Naive thymus-derived CD4-positive, alpha-beta T cell (primary cell): ENCODE results near the gene CLSTN2. TPM values are rescaled to one million over a fixed set of nuclear protein-coding genes. Genes with fewer than 3 reads are reported as not detected.

Source experiments
- ATAC-seq: fragments of 150-1000 bp; cut with Tn5 transposase; 2 replicates; pipeline ENCODE4 v1.10.0; 2021; ENCODE audit warnings: mild to moderate bottlenecking, moderate library complexity
- CTCF ChIA-PET: fragments of 350-600 bp; sonication (Branson Sonifier 250); formaldehyde crosslinking; loops from one replicate; lab custom pipeline; 2021; ENCODE audit warnings: antibody characterized with exemption; lab: Charles Lee
- POLR2A ChIA-PET: fragments of 350-600 bp; sonication (Branson Sonifier 250); formaldehyde crosslinking; loops from one replicate; lab custom pipeline; 2021; ENCODE audit warnings: antibody characterized with exemption, inconsistent platforms; lab: Charles Lee
- DNase-seq, 9 donors: peaks; one replicate each; pipeline versions ENCODE4 v3.0.0 to v3.0.0-alpha.2; 2020 to 2022; ENCODE audit warnings: mixed read lengths in 1 of 9
- H3K27ac ChIP-seq: one replicate; pipeline ENCODE4 v1.7.0; 2013; ENCODE audit warnings: mild to moderate bottlenecking, low read depth, low read length, moderate library complexity
- H3K27me3 ChIP-seq, 2 donors: one replicate each; pipeline ENCODE4 v1.7.0; 2013; ENCODE audit warnings: low read length in 2 of 2, mild to moderate bottlenecking in 2 of 2, moderate library complexity in 2 of 2; ENCODE audit not compliant: control insufficient read depth in 2 of 2, insufficient read depth in 2 of 2
- H3K36me3 ChIP-seq, 3 experiments: 1 replicate in 2 of 3; 2 replicates in 1 of 3; pipeline ENCODE4 v1.7.0; 2013; ENCODE audit warnings: low read length in 3 of 3, mild to moderate bottlenecking in 3 of 3, moderate library complexity in 1 of 3; ENCODE audit not compliant: insufficient read depth in 3 of 3, control insufficient read depth in 2 of 3
- H3K4me1 ChIP-seq, 2 donors: one replicate each; pipeline ENCODE4 v1.7.0; 2013; ENCODE audit warnings: low read length in 2 of 2, mild to moderate bottlenecking in 2 of 2, moderate library complexity in 1 of 2; ENCODE audit not compliant: control insufficient read depth in 2 of 2, insufficient read depth in 2 of 2
- H3K4me3 ChIP-seq: 2 replicates; pipeline ENCODE4 v1.7.0; 2013; ENCODE audit warnings: mild to moderate bottlenecking, low read length
- H3K9me3 ChIP-seq, 3 experiments: 1 replicate in 2 of 3; 2 replicates in 1 of 3; pipeline ENCODE4 v1.7.0; 2013; ENCODE audit warnings: low read length in 3 of 3; ENCODE audit not compliant: control insufficient read depth in 2 of 3
- H3K27ac Mint-ChIP-seq, 9 donors: one replicate each; pipeline ENCODE4 v1.8.0; 2020 to 2022; ENCODE audit warnings: mixed read lengths in 9 of 9, mild to moderate bottlenecking in 8 of 9, moderate library complexity in 5 of 9, inconsistent platforms in 2 of 9
- H3K27me3 Mint-ChIP-seq, 5 donors: one replicate each; pipeline ENCODE4 v1.8.0; 2021 to 2022; ENCODE audit warnings: mixed read lengths in 5 of 5, mild to moderate bottlenecking in 1 of 5
- H3K36me3 Mint-ChIP-seq, 5 donors: one replicate each; pipeline ENCODE4 v1.8.0; 2020 to 2022; ENCODE audit warnings: mixed read lengths in 5 of 5, mild to moderate bottlenecking in 3 of 5, inconsistent platforms in 1 of 5
- H3K4me1 Mint-ChIP-seq, 7 donors: one replicate each; pipeline ENCODE4 v1.8.0; 2020 to 2022; ENCODE audit warnings: mixed read lengths in 7 of 7, mild to moderate bottlenecking in 3 of 7, inconsistent platforms in 1 of 7
- H3K4me3 Mint-ChIP-seq, 10 donors: one replicate each; pipeline ENCODE4 v1.8.0; 2020 to 2022; ENCODE audit warnings: mild to moderate bottlenecking in 10 of 10, mixed read lengths in 10 of 10, moderate library complexity in 6 of 10, inconsistent platforms in 2 of 10
- H3K9me3 Mint-ChIP-seq, 11 donors: one replicate each; pipeline ENCODE4 v1.8.0; 2020 to 2022; ENCODE audit warnings: mixed read lengths in 11 of 11, mild to moderate bottlenecking in 4 of 11, inconsistent platforms in 1 of 11, moderate library complexity in 1 of 11
- intact Hi-C, 2 donors: fragments of 100-400 bp; cut with micrococcal nuclease; formaldehyde crosslinking; loops; one replicate each; pipeline ENCODE4 v1.15.1; 2023
- polyA plus RNA-seq, 2 donors: library from polyadenylated mRNA; unstranded; fragments of 300-500 nt; fragmentation: Illumina TruSeq; gene quantifications; one replicate each; pipeline ENCODE4 v1.2.3, GENCODE V29; 2021
- total RNA-seq, 6 experiments: library from RNA in 5 of 6; stranded (reverse) in 5 of 6; gene quantifications; 1 replicate in 5 of 6; 2 replicates in 1 of 6; pipeline ENCODE4 v1.2.3 and lab custom pipeline; 2021 to 2026

Gene CLSTN2
- total and polyA plus RNA-seq, 7 experiments from 2014 or later, result 0.02 TPM; not detected in 6

- Histone ChIP-seq H3K4me3 (no peak overlapping the region), H3K9me3 (no peaks in the 10 kb centered on the region), H3K4me1 (no peaks in the 10 kb centered on the region), H3K27ac (no peak overlapping the region), H3K36me3 (no peaks in the 10 kb centered on the region), H3K27me3 (no peaks in the 10 kb centered on the region)
- ChIA-PET POLR2A (no interaction called here), CTCF (no interaction called here)
- ATAC-seq (no peak), DNase-seq (no peak)
- Mint-ChIP-seq H3K4me1 (no peaks in the 10 kb centered on the region), H3K27ac (no peak overlapping the region), H3K27me3 (peaks cover 1 to 21% (median 9%) of the 10 kb centered on the region in 5 donors), H3K36me3 (peaks cover 0 to 3% (median 0%) of the 10 kb centered on the region in 5 donors), H3K9me3 (peaks cover 0 to 6% (median 0%) of the 10 kb centered on the region in 11 donors), H3K4me3 (no peak overlapping the region)
- intact Hi-C loops, result no loop called here
These were observed 368.9 kb downstream of the CLSTN2 start for GRCh38 chr3:140303875-140304274.

- Mint-ChIP-seq H3K4me1 (no peaks in the 10 kb centered on the region), H3K9me3 (peaks cover 0 to 6% (median 0%) of the 10 kb centered on the region in 11 donors)
These were observed 373.6 kb downstream of the CLSTN2 start for GRCh38 chr3:140308535-140308934.

GRCh38 chr3:140311428-140311827 lies 376.4 kb downstream of the CLSTN2 start:
- DNase-seq (no peak), ATAC-seq (no peak)
- no peaks in the 10 kb centered on the region for H3K9me3 ChIP-seq
- intact Hi-C loops, result no loop called here
- peaks cover 1 to 20% (median 16%) of the 10 kb centered on the region in 5 donors for H3K27me3 Mint-ChIP-seq
- H3K9me3 Mint-ChIP-seq, result peaks cover 0 to 6% (median 0%) of the 10 kb centered on the region in 11 donors
- H3K27ac Mint-ChIP-seq, result no peak overlapping the region
- H3K36me3 ChIP-seq, result no peaks in the 10 kb centered on the region
- peaks cover 0 to 1% (median 0%) of the 10 kb centered on the region in 7 donors for H3K4me1 Mint-ChIP-seq
- H3K4me1 ChIP-seq, result no peaks in the 10 kb centered on the region
- peaks cover 0 to 3% (median 0%) of the 10 kb centered on the region in 5 donors for H3K36me3 Mint-ChIP-seq
- POLR2A ChIA-PET, result no interaction called here
- CTCF ChIA-PET, result no interaction called here
- H3K27ac ChIP-seq, result no peak overlapping the region
- no peak overlapping the region for H3K4me3 ChIP-seq
- no peak overlapping the region for H3K4me3 Mint-ChIP-seq
- H3K27me3 ChIP-seq, result no peaks in the 10 kb centered on the region

More at GRCh38 chr3:140308535-140308934, 373.6 kb downstream of the CLSTN2 start:
- no peak for ATAC-seq
- no peak overlapping the region for H3K4me3 ChIP-seq
- Mint-ChIP-seq H3K27me3 (peaks cover 1 to 25% (median 13%) of the 10 kb centered on the region in 5 donors), H3K36me3 (peaks cover 0 to 3% (median 0%) of the 10 kb centered on the region in 5 donors), H3K4me3 (no peak overlapping the region), H3K27ac (no peak overlapping the region)
- H3K36me3 ChIP-seq, result no peaks in the 10 kb centered on the region
- no peak for DNase-seq
- intact Hi-C loops, result no loop called here
- ChIA-PET CTCF (no interaction called here), POLR2A (no interaction called here)
- H3K27me3 ChIP-seq, result no peaks in the 10 kb centered on the region
- no peak overlapping the region for H3K27ac ChIP-seq
- no peaks in the 10 kb centered on the region for H3K4me1 ChIP-seq
- H3K9me3 ChIP-seq, result no peaks in the 10 kb centered on the region

- no peak for DNase-seq
- ATAC-seq, result no peak
- H3K27me3 Mint-ChIP-seq, result peaks cover 4 to 29% (median 10%) of the 10 kb centered on the region in 5 donors
These were observed 381.0 kb downstream of the CLSTN2 start for GRCh38 chr3:140315955-140316354.

GRCh38 chr3:140316466-140316865 lies 381.5 kb downstream of the CLSTN2 start:
- no peaks in the 10 kb centered on the region for H3K36me3 Mint-ChIP-seq

More at GRCh38 chr3:140315955-140316354, 381.0 kb downstream of the CLSTN2 start:
- Histone ChIP-seq H3K27me3 (no peaks in the 10 kb centered on the region), H3K36me3 (no peaks in the 10 kb centered on the region), H3K27ac (no peak overlapping the region), H3K4me3 (no peak overlapping the region), H3K9me3 (no peaks in the 10 kb centered on the region), H3K4me1 (no peaks in the 10 kb centered on the region)
- intact Hi-C loops, result no loop called here
- Mint-ChIP-seq H3K27ac (no peak overlapping the region), H3K4me1 (peaks cover 0 to 1% (median 0%) of the 10 kb centered on the region in 7 donors), H3K36me3 (no peaks in the 10 kb centered on the region), H3K4me3 (no peak overlapping the region), H3K9me3 (no peaks in the 10 kb centered on the region)
- ChIA-PET CTCF (no interaction called here), POLR2A (no interaction called here)

GRCh38 chr3:140316868-140317400 lies 381.9 kb downstream of the CLSTN2 start:
- Mint-ChIP-seq H3K4me1 (peaks cover 0 to 1% (median 0%) of the 10 kb centered on the region in 7 donors), H3K36me3 (no peaks in the 10 kb centered on the region), H3K27ac (no peak overlapping the region), H3K27me3 (peaks cover 4 to 38% (median 10%) of the 10 kb centered on the region in 5 donors), H3K9me3 (no peaks in the 10 kb centered on the region), H3K4me3 (no peak overlapping the region)
- CTCF ChIA-PET, result no interaction called here
- Histone ChIP-seq H3K9me3 (no peaks in the 10 kb centered on the region), H3K4me1 (no peaks in the 10 kb centered on the region), H3K27ac (no peak overlapping the region), H3K36me3 (no peaks in the 10 kb centered on the region), H3K4me3 (no peak overlapping the region), H3K27me3 (no peaks in the 10 kb centered on the region)
- POLR2A ChIA-PET, result no interaction called here
- intact Hi-C loops, result no loop called here
- ATAC-seq (no peak), DNase-seq (no peak)

More at GRCh38 chr3:140316466-140316865, 381.5 kb downstream of the CLSTN2 start:
- no peak for DNase-seq
- Histone ChIP-seq H3K27ac (no peak overlapping the region), H3K4me1 (no peaks in the 10 kb centered on the region), H3K27me3 (no peaks in the 10 kb centered on the region), H3K36me3 (no peaks in the 10 kb centered on the region), H3K4me3 (no peak overlapping the region), H3K9me3 (no peaks in the 10 kb centered on the region)
- Mint-ChIP-seq H3K4me1 (peaks cover 0 to 1% (median 0%) of the 10 kb centered on the region in 7 donors), H3K9me3 (no peaks in the 10 kb centered on the region), H3K27me3 (peaks cover 4 to 34% (median 10%) of the 10 kb centered on the region in 5 donors), H3K4me3 (no peak overlapping the region), H3K27ac (no peak overlapping the region)
- ChIA-PET POLR2A (no interaction called here), CTCF (no interaction called here)
- intact Hi-C loops, result no loop called here
- ATAC-seq, result no peak

- CTCF ChIA-PET, result no interaction called here
- Mint-ChIP-seq H3K4me3 (no peak overlapping the region), H3K27ac (no peak overlapping the region)
These were observed 384.8 kb downstream of the CLSTN2 start for GRCh38 chr3:140319739-140320138.

More at GRCh38 chr3:140319739-140320138, 384.8 kb downstream of the CLSTN2 start:
- Histone ChIP-seq H3K9me3 (no peaks in the 10 kb centered on the region), H3K27me3 (no peaks in the 10 kb centered on the region), H3K36me3 (no peaks in the 10 kb centered on the region), H3K4me1 (no peaks in the 10 kb centered on the region), H3K4me3 (no peak overlapping the region), H3K27ac (no peak overlapping the region)
- intact Hi-C loops, result no loop called here
- POLR2A ChIA-PET, result no interaction called here
- H3K9me3 Mint-ChIP-seq, result no peaks in the 10 kb centered on the region
- peaks cover 0 to 41% (median 14%) of the 10 kb centered on the region in 5 donors for H3K27me3 Mint-ChIP-seq
- H3K36me3 Mint-ChIP-seq, result no peaks in the 10 kb centered on the region
- ATAC-seq (no peak), DNase-seq (no peak)
- H3K4me1 Mint-ChIP-seq, result peaks cover 0 to 1% (median 0%) of the 10 kb centered on the region in 7 donors
